VCaP (cell line): Measurements from ENCODE around the gene PLCB4.

Experiments used
- H3K27ac ChIP-seq: fragments of 450-650 bp; 2 replicates; pipeline ENCODE4 v1.5.1; 2017
- TF ChIP-seq, protein P1 (sequence below): fragments of 450-650 bp; conservative IDR thresholded peaks from 2 replicates; pipeline ENCODE4 v1.5.1; 2017; ENCODE audit warnings: mild to moderate bottlenecking, moderate library complexity

PLCB4 gene

DNA sequence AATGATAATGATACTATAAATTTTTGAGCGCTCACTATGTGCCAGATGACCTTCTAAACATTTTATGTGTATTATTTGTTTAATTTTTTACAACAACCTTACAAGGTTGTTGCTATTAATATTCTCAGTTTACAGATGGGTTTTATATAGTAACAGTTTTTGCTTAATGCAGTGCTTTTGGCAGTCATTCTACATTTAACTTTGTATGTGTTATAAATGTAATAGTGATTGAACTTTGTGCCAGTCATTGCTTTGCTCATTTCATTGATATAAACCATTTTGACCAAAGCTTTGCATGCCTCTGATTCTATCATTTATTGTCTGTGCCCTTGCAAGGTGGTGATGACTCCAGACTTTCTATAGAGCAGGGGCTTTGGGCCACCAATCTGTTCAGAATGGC is 239.2 kb downstream of the PLCB4 start:
- peak overlapping the region; percentile 27; the same call in 1 of the 2 replicates for H3K27ac ChIP-seq
- TF ChIP-seq, protein P1, sequence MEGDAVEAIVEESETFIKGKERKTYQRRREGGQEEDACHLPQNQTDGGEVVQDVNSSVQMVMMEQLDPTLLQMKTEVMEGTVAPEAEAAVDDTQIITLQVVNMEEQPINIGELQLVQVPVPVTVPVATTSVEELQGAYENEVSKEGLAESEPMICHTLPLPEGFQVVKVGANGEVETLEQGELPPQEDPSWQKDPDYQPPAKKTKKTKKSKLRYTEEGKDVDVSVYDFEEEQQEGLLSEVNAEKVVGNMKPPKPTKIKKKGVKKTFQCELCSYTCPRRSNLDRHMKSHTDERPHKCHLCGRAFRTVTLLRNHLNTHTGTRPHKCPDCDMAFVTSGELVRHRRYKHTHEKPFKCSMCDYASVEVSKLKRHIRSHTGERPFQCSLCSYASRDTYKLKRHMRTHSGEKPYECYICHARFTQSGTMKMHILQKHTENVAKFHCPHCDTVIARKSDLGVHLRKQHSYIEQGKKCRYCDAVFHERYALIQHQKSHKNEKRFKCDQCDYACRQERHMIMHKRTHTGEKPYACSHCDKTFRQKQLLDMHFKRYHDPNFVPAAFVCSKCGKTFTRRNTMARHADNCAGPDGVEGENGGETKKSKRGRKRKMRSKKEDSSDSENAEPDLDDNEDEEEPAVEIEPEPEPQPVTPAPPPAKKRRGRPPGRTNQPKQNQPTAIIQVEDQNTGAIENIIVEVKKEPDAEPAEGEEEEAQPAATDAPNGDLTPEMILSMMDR, result no peak

GRCh38 chr20:9311132-9311531 is 242.2 kb downstream of the PLCB4 start:
- TF ChIP-seq, protein P1, result no peak
- no peak overlapping the region for H3K27ac ChIP-seq

DNA sequence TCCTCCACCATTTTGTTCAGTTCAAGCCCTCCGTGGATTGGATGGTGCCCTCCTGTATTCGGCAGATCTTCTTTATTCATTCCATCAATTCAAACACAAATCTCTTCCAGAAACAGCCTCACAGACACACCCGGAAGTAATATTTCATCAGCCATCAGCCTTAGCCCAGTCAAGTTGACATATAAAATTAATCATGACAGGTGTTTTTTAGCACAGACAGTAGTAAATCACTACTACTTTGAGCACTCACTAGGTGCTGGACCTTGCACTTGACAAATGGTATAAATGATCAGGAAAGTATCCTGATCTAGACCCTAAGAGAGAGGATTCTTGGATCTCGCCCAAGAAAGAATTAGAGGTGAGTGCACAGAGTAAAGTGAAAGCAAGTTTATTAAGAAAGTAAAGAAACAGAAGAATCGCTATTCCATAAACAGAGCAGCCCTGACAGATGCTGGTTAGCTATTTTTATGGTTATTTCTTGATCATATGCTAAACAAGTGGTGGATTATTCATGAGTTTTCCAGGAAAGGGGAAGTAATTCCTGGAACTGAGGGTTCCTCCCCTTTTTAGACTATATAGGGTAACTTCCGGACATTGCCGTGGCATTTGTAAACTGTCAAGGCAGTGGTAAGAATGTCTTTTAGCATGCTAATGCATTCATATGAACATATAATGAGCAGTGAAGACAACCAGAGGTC is 250.9 kb downstream of the PLCB4 start:
- H3K27ac ChIP-seq, result no peak overlapping the region
- TF ChIP-seq, protein P1, result no peak

- H3K27ac ChIP-seq, result no peak overlapping the region
- TF ChIP-seq, protein P1, result no peak
Observed at GRCh38 chr20:9321007-9321406, 252.1 kb downstream of the PLCB4 start.

DNA sequence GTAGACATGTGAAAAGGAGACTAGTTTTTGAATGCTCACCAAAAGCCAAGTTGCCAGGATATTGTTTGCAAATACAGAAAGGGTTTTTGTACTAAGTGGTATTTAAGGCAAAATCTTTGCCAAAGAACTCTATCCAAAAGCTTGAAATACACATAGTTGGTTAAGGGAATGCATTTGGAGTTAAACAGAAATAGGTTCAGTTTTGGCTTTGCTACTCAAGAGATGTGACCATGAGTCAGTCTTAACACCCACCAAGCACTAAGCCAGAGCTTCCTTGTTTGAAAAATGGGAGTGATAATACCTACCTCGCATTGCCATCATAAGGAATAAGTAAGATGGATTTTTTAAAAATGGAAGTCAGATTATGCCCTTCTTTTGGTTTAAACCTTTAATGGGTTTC is 253.8 kb downstream of the PLCB4 start:
- H3K27ac ChIP-seq, result no peak overlapping the region
- TF ChIP-seq, protein P1, result no peak

DNA sequence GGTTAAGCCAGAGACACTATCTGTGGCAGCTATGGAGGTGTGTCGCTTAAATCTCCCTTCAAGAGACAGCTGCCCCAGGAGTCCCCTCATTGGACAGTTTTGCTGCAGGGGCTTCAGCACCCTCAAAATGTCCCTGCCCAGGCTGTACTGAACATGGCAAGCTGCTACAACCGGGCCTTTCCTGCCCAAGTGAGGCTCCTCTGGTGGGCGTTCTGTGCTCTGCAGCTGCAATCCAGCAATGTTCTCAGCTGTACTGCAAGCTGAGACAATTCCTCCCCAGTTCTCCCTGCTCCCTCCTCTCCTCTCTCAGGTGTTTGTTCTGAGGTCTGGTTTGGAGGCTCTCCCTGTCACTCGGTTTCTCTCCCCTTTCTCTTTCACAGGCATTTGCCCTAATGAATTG is 254.7 kb downstream of the PLCB4 start:
- H3K27ac ChIP-seq, result no peak overlapping the region
- TF ChIP-seq, protein P1, result peak; percentile 45

DNA sequence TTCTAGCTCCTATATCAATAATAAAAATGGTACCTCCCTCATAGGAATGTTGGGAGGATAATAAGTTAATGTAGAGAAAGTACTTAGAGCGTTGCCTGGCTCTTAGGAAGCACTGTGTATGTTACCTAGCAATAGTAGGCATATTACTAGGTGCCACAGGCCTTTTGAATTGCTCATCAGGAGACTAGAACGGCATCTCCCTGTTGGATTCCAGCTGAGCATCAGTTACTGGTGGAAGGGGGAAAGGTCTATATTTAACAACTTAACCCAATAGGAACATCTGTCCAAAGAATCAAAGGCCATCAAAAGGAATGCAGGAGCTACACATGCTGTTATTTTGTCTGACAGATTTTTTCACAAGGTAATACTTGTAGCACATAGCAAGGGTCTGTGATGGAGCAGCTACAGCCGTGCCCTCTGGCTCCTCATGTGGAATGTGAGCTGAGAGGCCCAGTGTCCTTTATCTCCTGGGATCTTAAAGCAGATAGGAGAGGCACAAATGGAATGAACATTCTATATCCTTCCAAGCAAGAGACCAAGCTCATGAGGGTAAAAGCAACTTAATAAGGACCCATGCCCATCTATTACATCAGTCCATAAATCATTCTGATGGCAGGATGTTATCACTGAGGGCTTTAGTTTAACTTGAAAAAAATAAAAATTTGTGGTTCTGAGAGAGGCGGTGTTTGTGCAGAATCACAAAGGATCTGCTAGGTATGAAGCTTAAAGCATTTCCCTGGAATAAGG is 260.6 kb downstream of the PLCB4 start:
- TF ChIP-seq, protein P1, result no peak
- no peak overlapping the region for H3K27ac ChIP-seq
